Endothelial cell of hepatic sinusoid (primary cell): ENCODE results near the gene IL32.
"Not testable (repeated sequence)": the region's sequence is repeated elsewhere in the genome, so short reads cannot be mapped to it uniquely, and the experiment has no call there.

Experiments used
- in situ Hi-C: cut with HindIII; loops from 2 replicates; pipeline ENCODE4 v1.10.0; 2017; ENCODE audit warnings: low sequenced_read_pairs

IL32 gene

GRCh38 chr16:3068487-3068886 is 3.0 kb downstream of the IL32 start:
- in situ Hi-C loops = loop anchor here (5.0 kb wide), 1 partner anchor 59 kb away; no protein-coding TSS in a partner anchor

- in situ Hi-C loops = loop anchor here (5.0 kb wide), 1 partner anchor 58 kb away; no protein-coding TSS in a partner anchor
These were observed 3.7 kb downstream of the IL32 start for GRCh38 chr16:3069146-3069545.

- in situ Hi-C loops = no loop called here
These were observed 5.2 kb downstream of the IL32 start for GRCh38 chr16:3070608-3071111.

- in situ Hi-C loops = no loop called here
These were observed 6.2 kb downstream of the IL32 start for GRCh38 chr16:3071655-3072054.

- in situ Hi-C loops = not testable (repeated sequence)
These were observed 6.7 kb downstream of the IL32 start for GRCh38 chr16:3072148-3072547.

GRCh38 chr16:3072576-3073263 is 7.3 kb downstream of the IL32 start:
- in situ Hi-C loops = not testable (repeated sequence)

GRCh38 chr16:3073448-3073847 is 8.0 kb downstream of the IL32 start:
- in situ Hi-C loops = no loop called here

GRCh38 chr16:3074860-3075522 is 9.6 kb downstream of the IL32 start:
- in situ Hi-C loops = no loop called here

- in situ Hi-C loops = no loop called here
These were observed 10.1 kb downstream of the IL32 start for GRCh38 chr16:3075523-3075915.

- in situ Hi-C loops = not testable (repeated sequence)
These were observed 10.5 kb downstream of the IL32 start for GRCh38 chr16:3075946-3076345.

GRCh38 chr16:3076577-3076976 is 11.1 kb downstream of the IL32 start:
- in situ Hi-C loops = no loop called here

- in situ Hi-C loops = no loop called here
These were observed 14.6 kb downstream of the IL32 start for GRCh38 chr16:3080024-3080423.

GRCh38 chr16:3081957-3082356 is 16.5 kb downstream of the IL32 start:
- in situ Hi-C loops = not testable (repeated sequence)

- in situ Hi-C loops = not testable (repeated sequence)
These were observed 18.0 kb downstream of the IL32 start for GRCh38 chr16:3083408-3083807.

- in situ Hi-C loops = no loop called here
These were observed 19.1 kb downstream of the IL32 start for GRCh38 chr16:3084491-3084890.

- in situ Hi-C loops = no loop called here
These were observed 19.7 kb downstream of the IL32 start for GRCh38 chr16:3084969-3085670.

GRCh38 chr16:3085868-3086595 is 20.6 kb downstream of the IL32 start:
- in situ Hi-C loops = no loop called here

- in situ Hi-C loops = no loop called here
These were observed 21.3 kb downstream of the IL32 start for GRCh38 chr16:3086596-3087242.

GRCh38 chr16:3087243-3088235 is 22.1 kb downstream of the IL32 start:
- in situ Hi-C loops = no loop called here
